K562 (cell line): Measurements from ENCODE around the gene ZDHHC11. TPM values are rescaled to one million over a fixed set of nuclear protein-coding genes. Genes with fewer than 3 reads are reported as not detected.

ENCODE experiments used
- ATAC-seq: fragments of 200-7000 bp; cut with Tn5 transposase; 3 replicates; pipeline ENCODE4 v1.9.1; 2020; ENCODE audit warnings: moderate library complexity
- BruUV-seq: library from RNA; stranded (reverse); fragments of 400-500 nt; replicated peaks from 2 replicates; lab custom pipeline; 2021; lab: Mats Ljungman, UMichigan
- CTCF ChIA-PET: fragments of 300-600 bp; formaldehyde crosslinking; extraction: SDS; loops from one replicate; lab custom pipeline; 2021; ENCODE audit warnings: low intra/inter-chr PET ratio; lab: Yijun Ruan, JAX
- POLR2A ChIA-PET: fragments of 300-600, 350-650 bp; sonication (Branson Sonifier 250); formaldehyde crosslinking; extraction: SDS; loops from one replicate; lab custom pipeline; 2021; ENCODE audit warnings: antibody characterized with exemption, inconsistent platforms; lab: Yijun Ruan, JAX
- DNase-seq, 4 experiments: peaks; one replicate each; pipeline versions ENCODE4 v3.0.0 to v3.0.0-alpha.2; 2011 to 2018; ENCODE audit warnings: low spot score in 3 of 4, mixed read lengths in 3 of 4; ENCODE audit errors: extremely low read depth in 1 of 4
- FAIRE-seq: peaks from 2 replicates; lab custom pipeline; 2011; peaks lifted over from hg19 to GRCh38; lab: Jason Lieb, UNC
- H2AFZ ChIP-seq: 2 replicates; pipeline ENCODE4 v1.6.0; 2011; ENCODE audit warnings: low read depth, low read length, control low read depth, inconsistent platforms
- H3K27ac ChIP-seq: fragments of 200-600 bp; 3 replicates; pipeline ENCODE4 v1.8.0; 2011; ENCODE audit warnings: low read depth, mild to moderate bottlenecking, control low read depth, inconsistent platforms, low read length, moderate library complexity, mixed read lengths; ENCODE audit errors: extremely low read depth
- H3K27me3 ChIP-seq, 2 experiments: fragments of 300-600 bp in 1 of 2; 2 replicates in 1 of 2; 3 replicates in 1 of 2; pipeline versions ENCODE4 v1.6.0 to v1.8.0; 2011; ENCODE audit warnings: inconsistent platforms in 2 of 2, low read length in 2 of 2, mild to moderate bottlenecking in 1 of 2, mixed read lengths in 1 of 2, moderate library complexity in 1 of 2; ENCODE audit not compliant: control insufficient read depth in 2 of 2, insufficient read depth in 2 of 2
- H3K36me3 ChIP-seq: fragments of 300-600 bp; 3 replicates; pipeline ENCODE4 v1.8.0; 2011; ENCODE audit warnings: mild to moderate bottlenecking, low read length, inconsistent platforms; ENCODE audit not compliant: control insufficient read depth, insufficient read depth
- H3K4me1 ChIP-seq, 2 experiments: fragments of 200-600 bp in 1 of 2; replicated peaks in 1 of 2; 2 replicates in 1 of 2; 3 replicates in 1 of 2; pipeline versions ENCODE4 v1.5.1 to v1.8.0; 2011; ENCODE audit warnings: inconsistent platforms in 2 of 2, low read length in 2 of 2, mild to moderate bottlenecking in 1 of 2, mixed read lengths in 1 of 2, moderate library complexity in 1 of 2; ENCODE audit not compliant: control insufficient read depth in 2 of 2, insufficient read depth in 2 of 2
- H3K4me2 ChIP-seq: 2 replicates; pipeline ENCODE4 v1.6.1; 2011; ENCODE audit warnings: low read length, control low read depth, inconsistent platforms, mixed read lengths; ENCODE audit not compliant: insufficient read depth
- H3K4me3 ChIP-seq: fragments of 200-600 bp; sonication (generic), shearing (Covaris generic); 2 replicates; pipeline ENCODE4 v1.5.1; 2016; ENCODE audit warnings: control low read depth, inconsistent platforms
- H3K79me2 ChIP-seq: fragments of 200-600 bp; 3 replicates; pipeline ENCODE4 v1.8.0; 2011; ENCODE audit warnings: low read length, inconsistent platforms; ENCODE audit not compliant: control insufficient read depth, insufficient read depth
- H3K9ac ChIP-seq, 2 experiments: 2 replicates each; pipeline versions ENCODE4 v1.6.0 to v1.6.1; 2011; ENCODE audit warnings: low read depth in 2 of 2, low read length in 2 of 2, control low read depth in 1 of 2, inconsistent platforms in 1 of 2, mild to moderate bottlenecking in 1 of 2, mixed read lengths in 1 of 2; ENCODE audit not compliant: insufficient read depth in 1 of 2
- H3K9me1 ChIP-seq: one replicate; pipeline ENCODE4 v1.6.0; 2011; ENCODE audit warnings: inconsistent platforms, mild to moderate bottlenecking, low read length, moderate library complexity; ENCODE audit not compliant: control insufficient read depth, insufficient read depth
- H3K9me3 ChIP-seq: replicated peaks from 2 replicates; pipeline ENCODE4 v1.5.1; 2011; ENCODE audit warnings: low read depth, low read length, inconsistent platforms; ENCODE audit not compliant: control insufficient read depth, insufficient read depth
- H4K20me1 ChIP-seq: replicated peaks from 2 replicates; pipeline ENCODE4 v1.6.1; 2011; ENCODE audit warnings: low read length, inconsistent platforms, mixed read lengths; ENCODE audit not compliant: control insufficient read depth, insufficient read depth
- CCNT2 ChIP-seq: IDR thresholded peaks from 2 replicates; pipeline ENCODE4 v1.6.1; 2011; ENCODE audit warnings: borderline replicate concordance, low read depth, mild to moderate bottlenecking, moderate library complexity, mixed read lengths, low read length; ENCODE audit not compliant: insufficient read length; ENCODE audit errors: extremely low read depth
- GATA2 ChIP-seq: sonication (generic); formaldehyde crosslinking; IDR thresholded peaks from 2 replicates; pipeline ENCODE4 v1.4.0; 2020; ENCODE audit warnings: mild to moderate bottlenecking, missing genetic modification reagents
- GTF3C2 ChIP-seq: IDR thresholded peaks from 3 replicates; pipeline ENCODE4 v1.6.1; 2011; ENCODE audit warnings: borderline replicate concordance, mild to moderate bottlenecking, moderate library complexity; ENCODE audit not compliant: insufficient read length; ENCODE audit errors: extremely low read depth
- MECOM ChIP-seq: fragments of 250-450 bp; sonication (Bioruptor Pico); IDR thresholded peaks from 2 replicates; pipeline ENCODE4 v1.8.0; 2022; ENCODE audit warnings: inconsistent platforms
- MNT ChIP-seq, 2 experiments: fragments of 450-650 bp; conservative IDR thresholded peaks; 2 replicates each; pipeline ENCODE4 v1.6.1; 2017; ENCODE audit warnings: mild to moderate bottlenecking in 2 of 2, moderate library complexity in 2 of 2
- MYC ChIP-seq, 2 experiments: fragments of 250-450 bp in 1 of 2; sonication (Bioruptor Pico) in 1 of 2; IDR thresholded peaks; 2 replicates each; pipeline versions ENCODE4 v1.5.1 to v1.6.1; 2012 to 2021; ENCODE audit warnings: low read depth in 2 of 2, borderline replicate concordance in 1 of 2, improper control_type of control experiment in 1 of 2, low read length in 1 of 2, mild to moderate bottlenecking in 1 of 2, moderate library complexity in 1 of 2
- NRF1 ChIP-seq, 2 experiments: fragments of 450-650 bp; IDR thresholded peaks in 1 of 2; conservative IDR thresholded peaks in 1 of 2; 2 replicates each; pipeline ENCODE4 v1.6.1; 2014; ENCODE audit warnings: mild to moderate bottlenecking in 2 of 2
- POU5F1 ChIP-seq: fragments of 150-350 bp; IDR thresholded peaks from 2 replicates; pipeline ENCODE4 v1.6.1; 2014; ENCODE audit warnings: borderline replicate concordance, low read length, low read depth, mild to moderate bottlenecking; ENCODE audit not compliant: partially characterized antibody
- TCF15 ChIP-seq: fragments of 250-450 bp; sonication (Bioruptor Pico); IDR thresholded peaks from 2 replicates; pipeline ENCODE4 v1.8.0; 2022; ENCODE audit warnings: moderate library complexity, mild to moderate bottlenecking, inconsistent platforms
- ZNF212 ChIP-seq: fragments of 450-650 bp; formaldehyde crosslinking; IDR thresholded peaks from 2 replicates; pipeline ENCODE4 v1.4.0; 2020; ENCODE audit warnings: mild to moderate bottlenecking
- WGBS: fragments of 100-300 bp; shearing (Covaris generic); methylation state at CpG from one replicate; pipeline ENCODE4 v1.1.6; 2016; ENCODE audit warnings: low coverage, mixed read lengths; ENCODE audit not compliant: insufficient coverage; ENCODE audit errors: missing lambda C conversion rate; 5-methylcytosine and 5-hydroxymethylcytosine counted together
- in situ Hi-C: fragments of 300-500 bp; cut with MboI; formaldehyde crosslinking; loops from 4 replicates; pipeline ENCODE4 v1.15.0; 2018; ENCODE audit warnings: inconsistent platforms, mixed read lengths
- intact Hi-C: fragments of 100-400 bp; cut with micrococcal nuclease; formaldehyde crosslinking; loops from 2 replicates; pipeline ENCODE4 v1.14.2; 2022
- polyA plus RNA-seq, 8 experiments: library from polyadenylated mRNA; depleted of rRNA in 4 of 8; stranded (reverse) in 5 of 8; unstranded in 3 of 8; fragments of >200 nt; fragmentation: Nextera tagmentation in 2 of 8; fragmentation: Illumina TruSeq in 1 of 8; extraction: Ambion mirVana in 2 of 8; extraction: Trizol in 1 of 8; gene quantifications; 2 replicates each; pipeline versions ENCODE4 v1.2.1 to v1.2.3, GENCODE V29; 2011 to 2014; ENCODE audit warnings: inconsistent platforms in 1 of 8, missing spikeins in 1 of 8
- total RNA-seq, 7 experiments: library from RNA; depleted of rRNA in 6 of 7; stranded (reverse); fragments of >200 nt in 6 of 7; fragmentation: Illumina TruSeq in 2 of 7; extraction: Trizol in 2 of 7; gene quantifications; 2 replicates each; pipeline versions ENCODE4 v1.2.1 to v1.2.3, GENCODE V29; 2011 to 2021; ENCODE audit warnings: low replicate concordance in 1 of 7
- TF ChIP-seq, protein P1 (sequence below): fragments of 250-450 bp; sonication (Bioruptor Pico); IDR thresholded peaks from 2 replicates; pipeline ENCODE4 v1.4.0; 2020; ENCODE audit warnings: borderline replicate concordance

ZDHHC11 gene
- total and polyA plus RNA-seq, 9 of the 15 experiments (the other 6 are each of a cell fraction or from before 2014, with no cell fraction given) = 0.07 to 2.3 (median 0.52) TPM

DNA sequence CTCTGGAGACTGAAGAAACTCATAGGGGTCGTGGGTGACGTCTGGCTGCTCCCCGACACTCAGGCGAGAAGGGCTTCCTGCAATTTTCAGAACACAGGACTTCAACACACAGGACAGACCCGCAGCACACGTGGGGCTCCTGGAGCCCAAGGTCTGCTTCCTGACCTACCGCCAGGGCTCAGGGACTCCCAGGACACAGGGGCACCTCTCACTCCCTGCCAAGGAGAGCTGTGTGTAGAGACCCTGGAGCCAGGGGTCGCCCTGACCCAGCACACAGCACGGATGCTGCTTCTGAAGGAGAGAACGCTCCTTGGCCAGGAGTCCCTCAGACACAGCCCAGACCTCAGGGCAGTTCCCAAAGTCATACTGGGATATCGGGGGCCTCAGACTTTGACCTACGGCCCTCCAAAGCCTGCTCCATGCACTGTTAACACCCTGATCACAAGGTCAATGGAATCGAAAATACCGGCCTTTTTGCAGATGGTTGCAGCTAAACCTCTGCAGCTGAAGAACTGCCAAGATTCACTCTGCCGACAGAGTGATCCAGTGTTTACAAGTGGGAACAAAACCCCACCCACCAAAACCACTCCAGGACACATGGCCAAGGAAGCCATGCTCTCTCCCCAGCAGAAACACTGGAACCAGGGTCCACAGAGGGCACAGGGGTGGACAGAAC lies 13.8 kb upstream of the ZDHHC11 start:
- Histone ChIP-seq H3K9ac (peak overlapping the region in 1 of 2 experiments; percentile 43; a peak in 1 of 4 replicates), H3K4me2 (no peak overlapping the region), H3K27me3 (no peaks in the 10 kb centered on the region), H3K36me3 (peaks cover 75% of the 10 kb centered on the region), H3K4me1 (peaks cover 0 to 33% of the 10 kb centered on the region in 2 experiments; a peak in 2 of 5 replicates), H4K20me1 (peaks cover 10% of the 10 kb centered on the region), H3K79me2 (no peaks in the 10 kb centered on the region), H3K9me3 (no peaks in the 10 kb centered on the region), H3K4me3 (no peak overlapping the region), H2AFZ (no peak overlapping the region), H3K27ac (no peak overlapping the region), H3K9me1 (no peaks in the 10 kb centered on the region)
- WGBS = 88% methylated on average over 14 of the region's 15 CpGs
- POLR2A ChIA-PET = interaction anchor here (0.6 kb wide), 1 partner anchor 9 kb away, joined by 3 read pairs; no protein-coding TSS in a partner anchor
- in situ Hi-C loops = no loop called here
- DNase-seq (peak in 1 of 4 experiments; percentile 12), ATAC-seq (no peak), FAIRE-seq (no peak)
- CTCF ChIA-PET = no interaction called here
- intact Hi-C loops = no loop called here
- BruUV-seq = no TSS peak
- TF ChIP-seq CCNT2 (no peak), GATA2 (no peak), MYC (IDR thresholded peaks at IDR 0.05; ENCODE audit: low read depth, low read length) (no peak), MYC (CRISPR knock-in tag; IDR thresholded peaks at IDR 0.05; ENCODE audit: borderline replicate concordance, low read depth) (no peak), TCF15 (no peak), ZNF212 (CRISPR knock-in tag) (no peak), POU5F1 (no peak), NRF1 (conservative IDR thresholded peaks at IDR 0.05 in 1 of 2, IDR thresholded peaks at IDR 0.05 in 1 of 2) (no peak), MECOM (CRISPR knock-in tag) (no peak), MNT (conservative IDR thresholded peaks at IDR 0.05) (no peak), GTF3C2 (no peak)
- TF ChIP-seq, protein P1, sequence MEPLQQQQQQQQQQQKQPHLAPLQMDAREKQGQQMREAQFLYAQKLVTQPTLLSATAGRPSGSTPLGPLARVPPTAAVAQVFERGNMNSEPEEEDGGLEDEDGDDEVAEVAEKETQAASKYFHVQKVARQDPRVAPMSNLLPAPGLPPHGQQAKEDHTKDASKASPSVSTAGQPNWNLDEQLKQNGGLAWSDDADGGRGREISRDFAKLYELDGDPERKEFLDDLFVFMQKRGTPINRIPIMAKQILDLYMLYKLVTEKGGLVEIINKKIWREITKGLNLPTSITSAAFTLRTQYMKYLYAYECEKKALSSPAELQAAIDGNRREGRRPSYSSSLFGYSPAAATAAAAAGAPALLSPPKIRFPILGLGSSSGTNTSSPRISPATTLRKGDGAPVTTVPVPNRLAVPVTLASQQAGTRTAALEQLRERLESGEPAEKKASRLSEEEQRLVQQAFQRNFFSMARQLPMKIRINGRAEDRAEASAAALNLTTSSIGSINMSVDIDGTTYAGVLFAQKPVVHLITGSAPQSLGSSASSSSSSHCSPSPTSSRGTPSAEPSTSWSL (CRISPR knock-in tag) = no peak
